Naive thymus-derived CD8-positive, alpha-beta T cell (primary cell): ENCODE data around the gene SPATA9. TPM values are rescaled to one million over a fixed set of nuclear protein-coding genes. Genes with fewer than 3 reads are reported as not detected.

Experiments used
- ATAC-seq, 2 donors: fragments of 150-1000 bp; cut with Tn5 transposase in 1 of 2; sonication (Bioruptor Pico), chemical (Tn5 transposase) in 1 of 2; 1 replicate in 1 of 2; 2 replicates in 1 of 2; pipeline ENCODE4 v1.10.0; 2021; ENCODE audit warnings: mild to moderate bottlenecking in 2 of 2, moderate library complexity in 2 of 2
- POLR2A ChIA-PET: fragments of 350-600 bp; sonication (Branson Sonifier 250); formaldehyde crosslinking; loops from one replicate; lab custom pipeline; 2021; ENCODE audit warnings: antibody characterized with exemption; lab: Charles Lee
- DNase-seq, 10 donors: peaks; one replicate each; pipeline versions ENCODE4 v3.0.0 to v3.0.0-alpha.2; 2020 to 2022
- H3K27ac Mint-ChIP-seq, 10 donors: one replicate each; pipeline ENCODE4 v1.8.0; 2020 to 2022; ENCODE audit warnings: mild to moderate bottlenecking in 10 of 10, mixed read lengths in 10 of 10, moderate library complexity in 4 of 10, inconsistent platforms in 1 of 10
- H3K27me3 Mint-ChIP-seq, 5 donors: one replicate each; pipeline ENCODE4 v1.8.0; 2021 to 2022; ENCODE audit warnings: mixed read lengths in 5 of 5
- H3K36me3 Mint-ChIP-seq, 3 donors: one replicate each; pipeline ENCODE4 v1.8.0; 2020 to 2022; ENCODE audit warnings: mixed read lengths in 3 of 3, mild to moderate bottlenecking in 2 of 3, inconsistent platforms in 1 of 3
- H3K4me1 Mint-ChIP-seq, 4 donors: one replicate each; pipeline ENCODE4 v1.8.0; 2021 to 2022; ENCODE audit warnings: mixed read lengths in 4 of 4
- H3K4me3 Mint-ChIP-seq, 10 donors: one replicate each; pipeline ENCODE4 v1.8.0; 2020 to 2022; ENCODE audit warnings: mild to moderate bottlenecking in 10 of 10, mixed read lengths in 10 of 10, moderate library complexity in 6 of 10, inconsistent platforms in 1 of 10
- H3K9me3 Mint-ChIP-seq, 9 donors: one replicate each; pipeline ENCODE4 v1.8.0; 2020 to 2022; ENCODE audit warnings: mixed read lengths in 9 of 9, mild to moderate bottlenecking in 3 of 9, inconsistent platforms in 1 of 9, moderate library complexity in 1 of 9
- polyA plus RNA-seq, 3 donors: library from polyadenylated mRNA; unstranded; fragments of 300-500 nt; fragmentation: Illumina TruSeq; gene quantifications; one replicate each; pipeline ENCODE4 v1.2.3, GENCODE V29; 2021
- total RNA-seq, 8 experiments: library from RNA in 2 of 8; stranded (reverse) in 2 of 8; gene quantifications; one replicate each; pipeline ENCODE4 v1.2.3 and lab custom pipeline; 2021 to 2026

SPATA9 gene
- total and polyA plus RNA-seq, 5 experiments from 2014 or later, result 0.28 to 0.46 TPM; not detected in 3

- no peak overlapping the region for H3K27ac Mint-ChIP-seq
- H3K27me3 Mint-ChIP-seq, result peaks cover 3 to 14% (median 7%) of the 10 kb centered on the region in 5 donors
Observed at GRCh38 chr5:95725937-95726810, 43.4 kb upstream of the SPATA9 start.

GRCh38 chr5:95725071-95725820 lies 42.5 kb upstream of the SPATA9 start:
- POLR2A ChIA-PET, result no interaction called here
- DNase-seq (no peak), ATAC-seq (no peak)
- peaks cover 2 to 10% (median 7%) of the 10 kb centered on the region in 4 donors for H3K4me1 Mint-ChIP-seq
- H3K27me3 Mint-ChIP-seq, result peaks cover under 1 to 10% (median 5%) of the 10 kb centered on the region in 5 donors
- H3K4me3 Mint-ChIP-seq, result no peak overlapping the region
- H3K9me3 Mint-ChIP-seq, result no peaks in the 10 kb centered on the region
- peaks cover 0 to 1% (median 0%) of the 10 kb centered on the region in 3 donors for H3K36me3 Mint-ChIP-seq
- H3K27ac Mint-ChIP-seq, result no peak overlapping the region

More at GRCh38 chr5:95725937-95726810, 43.4 kb upstream of the SPATA9 start:
- no peak for DNase-seq
- H3K9me3 Mint-ChIP-seq, result no peaks in the 10 kb centered on the region
- ATAC-seq, result no peak
- H3K4me1 Mint-ChIP-seq, result peaks cover 2 to 17% (median 12%) of the 10 kb centered on the region in 4 donors
- H3K36me3 Mint-ChIP-seq, result peaks cover 0 to 1% (median 0%) of the 10 kb centered on the region in 3 donors
- POLR2A ChIA-PET, result no interaction called here
- no peak overlapping the region for H3K4me3 Mint-ChIP-seq

- POLR2A ChIA-PET, result no interaction called here
- Mint-ChIP-seq H3K9me3 (no peaks in the 10 kb centered on the region), H3K27me3 (peaks cover 0 to 5% (median 3%) of the 10 kb centered on the region in 5 donors), H3K4me1 (peaks cover 0 to 9% (median 5%) of the 10 kb centered on the region in 4 donors), H3K36me3 (peaks cover 0 to 1% (median 0%) of the 10 kb centered on the region in 3 donors), H3K4me3 (no peak overlapping the region), H3K27ac (peak overlapping the region in 1 of 10 donors; percentile 12)
- ATAC-seq (no peak), DNase-seq (no peak)
Observed at GRCh38 chr5:95723632-95724369, 41.0 kb upstream of the SPATA9 start.

GRCh38 chr5:95721582-95722295 lies 38.9 kb upstream of the SPATA9 start:
- no peak for ATAC-seq
- Mint-ChIP-seq H3K4me1 (peaks cover 0 to 2% (median 0%) of the 10 kb centered on the region in 4 donors), H3K9me3 (no peaks in the 10 kb centered on the region), H3K4me3 (no peak overlapping the region), H3K27me3 (peaks cover 0 to 3% (median 0%) of the 10 kb centered on the region in 5 donors), H3K36me3 (peaks cover 0 to 1% (median 0%) of the 10 kb centered on the region in 3 donors), H3K27ac (no peak overlapping the region)
- POLR2A ChIA-PET, result no interaction called here
- no peak for DNase-seq

- POLR2A ChIA-PET, result no interaction called here
- no peak for ATAC-seq
- peaks cover 0 to 3% (median 0%) of the 10 kb centered on the region in 5 donors for H3K27me3 Mint-ChIP-seq
Observed at GRCh38 chr5:95720094-95720786, 37.4 kb upstream of the SPATA9 start.

GRCh38 chr5:95718738-95719137 lies 35.9 kb upstream of the SPATA9 start:
- peaks cover 0 to 3% (median 0%) of the 10 kb centered on the region in 5 donors for H3K27me3 Mint-ChIP-seq
- DNase-seq (no peak), ATAC-seq (no peak)
- H3K4me1 Mint-ChIP-seq, result peaks cover 0 to 4% (median 2%) of the 10 kb centered on the region in 4 donors
- H3K36me3 Mint-ChIP-seq, result no peaks in the 10 kb centered on the region
- H3K9me3 Mint-ChIP-seq, result no peaks in the 10 kb centered on the region
- POLR2A ChIA-PET, result no interaction called here
- no peak overlapping the region for H3K27ac Mint-ChIP-seq
- H3K4me3 Mint-ChIP-seq, result no peak overlapping the region

More at GRCh38 chr5:95720094-95720786, 37.4 kb upstream of the SPATA9 start:
- peak overlapping the region in 1 of 10 donors; percentile 18 for H3K27ac Mint-ChIP-seq
- no peaks in the 10 kb centered on the region for H3K9me3 Mint-ChIP-seq
- H3K36me3 Mint-ChIP-seq, result peaks cover 0 to 1% (median 0%) of the 10 kb centered on the region in 3 donors
- H3K4me3 Mint-ChIP-seq, result no peak overlapping the region
- DNase-seq, result no peak
- peaks cover 0 to 4% (median 1%) of the 10 kb centered on the region in 4 donors for H3K4me1 Mint-ChIP-seq

- POLR2A ChIA-PET, result no interaction called here
- peak; percentile 56 to 84 for ATAC-seq
Observed at GRCh38 chr5:95718203-95718602, 35.4 kb upstream of the SPATA9 start.

GRCh38 chr5:95717439-95717838 lies 34.6 kb upstream of the SPATA9 start:
- Mint-ChIP-seq H3K9me3 (no peaks in the 10 kb centered on the region), H3K27ac (no peak overlapping the region), H3K4me1 (peaks cover 0 to 4% (median under 1%) of the 10 kb centered on the region in 4 donors), H3K36me3 (no peaks in the 10 kb centered on the region), H3K4me3 (no peak overlapping the region), H3K27me3 (peaks cover 0 to 3% (median 0%) of the 10 kb centered on the region in 5 donors)
- POLR2A ChIA-PET, result no interaction called here
- DNase-seq (no peak), ATAC-seq (no peak)

More at GRCh38 chr5:95718203-95718602, 35.4 kb upstream of the SPATA9 start:
- H3K36me3 Mint-ChIP-seq, result no peaks in the 10 kb centered on the region
- H3K9me3 Mint-ChIP-seq, result no peaks in the 10 kb centered on the region
- peaks cover 0 to 4% (median under 1%) of the 10 kb centered on the region in 4 donors for H3K4me1 Mint-ChIP-seq
- peak in 2 of 10 donors; percentile 10 to 14 for DNase-seq
- no peak overlapping the region for H3K27ac Mint-ChIP-seq
- no peak overlapping the region for H3K4me3 Mint-ChIP-seq
- H3K27me3 Mint-ChIP-seq, result peaks cover 0 to 3% (median 0%) of the 10 kb centered on the region in 5 donors

- POLR2A ChIA-PET, result no interaction called here
- Mint-ChIP-seq H3K9me3 (no peaks in the 10 kb centered on the region), H3K36me3 (no peaks in the 10 kb centered on the region), H3K4me1 (peaks cover 0 to 4% (median under 1%) of the 10 kb centered on the region in 4 donors), H3K4me3 (no peak overlapping the region), H3K27me3 (peaks cover 0 to 4% (median 0%) of the 10 kb centered on the region in 5 donors), H3K27ac (no peak overlapping the region)
- ATAC-seq (no peak), DNase-seq (no peak)
Observed at GRCh38 chr5:95715799-95716461, 33.1 kb upstream of the SPATA9 start.

GRCh38 chr5:95713960-95714710 lies 31.3 kb upstream of the SPATA9 start:
- no peak for ATAC-seq
- no peak for DNase-seq
- POLR2A ChIA-PET, result no interaction called here
- Mint-ChIP-seq H3K4me1 (peaks cover 0 to 4% (median under 1%) of the 10 kb centered on the region in 4 donors), H3K9me3 (no peaks in the 10 kb centered on the region), H3K36me3 (no peaks in the 10 kb centered on the region), H3K27me3 (peaks cover 0 to 4% (median 0%) of the 10 kb centered on the region in 5 donors), H3K27ac (no peak overlapping the region), H3K4me3 (no peak overlapping the region)
